ENCODE data around the gene TOX2.

- TF ChIP-seq RNF2 (IDR thresholded peaks at IDR 0.05; ENCODE audit: borderline replicate concordance, low read depth, low read length, missing control alignments, poor library complexity, severe bottlenecking) (no peak), SIN3A (conservative IDR thresholded peaks at IDR 0.05 in 1 of 2, IDR thresholded peaks at IDR 0.05 in 1 of 2; ENCODE audit: low read depth in 1 of 2, low read length in 2 of 2) (no peak), BCL11A (IDR thresholded peaks at IDR 0.05; ENCODE audit: low read depth in 2 of 2, low read length in 2 of 2) (no peak), SP1 (IDR thresholded peaks at IDR 0.05; ENCODE audit: low read depth, low read length) (no peak), HDAC6 (IDR thresholded peaks at IDR 0.05; ENCODE audit: low read depth, low read length) (no peak), POLR2A (IDR thresholded peaks at IDR 0.05; ENCODE audit: control extremely low read depth in 1 of 2, low read depth in 2 of 2, low read length in 2 of 2) (no peak), KDM1A (IDR thresholded peaks at IDR 0.05; ENCODE audit: borderline replicate concordance, low read length) (no peak), RAD21 (IDR thresholded peaks at IDR 0.05 in 1 of 2, conservative IDR thresholded peaks at IDR 0.05 in 1 of 2; ENCODE audit: low read depth in 2 of 2, low read length in 2 of 2) (no peak), BRCA1 (IDR thresholded peaks at IDR 0.05; ENCODE audit: low read depth, low read length) (no peak), SUZ12 (IDR thresholded peaks at IDR 0.05; ENCODE audit: low read length) (no peak)
- TF ChIP-seq, protein P1, sequence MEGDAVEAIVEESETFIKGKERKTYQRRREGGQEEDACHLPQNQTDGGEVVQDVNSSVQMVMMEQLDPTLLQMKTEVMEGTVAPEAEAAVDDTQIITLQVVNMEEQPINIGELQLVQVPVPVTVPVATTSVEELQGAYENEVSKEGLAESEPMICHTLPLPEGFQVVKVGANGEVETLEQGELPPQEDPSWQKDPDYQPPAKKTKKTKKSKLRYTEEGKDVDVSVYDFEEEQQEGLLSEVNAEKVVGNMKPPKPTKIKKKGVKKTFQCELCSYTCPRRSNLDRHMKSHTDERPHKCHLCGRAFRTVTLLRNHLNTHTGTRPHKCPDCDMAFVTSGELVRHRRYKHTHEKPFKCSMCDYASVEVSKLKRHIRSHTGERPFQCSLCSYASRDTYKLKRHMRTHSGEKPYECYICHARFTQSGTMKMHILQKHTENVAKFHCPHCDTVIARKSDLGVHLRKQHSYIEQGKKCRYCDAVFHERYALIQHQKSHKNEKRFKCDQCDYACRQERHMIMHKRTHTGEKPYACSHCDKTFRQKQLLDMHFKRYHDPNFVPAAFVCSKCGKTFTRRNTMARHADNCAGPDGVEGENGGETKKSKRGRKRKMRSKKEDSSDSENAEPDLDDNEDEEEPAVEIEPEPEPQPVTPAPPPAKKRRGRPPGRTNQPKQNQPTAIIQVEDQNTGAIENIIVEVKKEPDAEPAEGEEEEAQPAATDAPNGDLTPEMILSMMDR (IDR thresholded peaks at IDR 0.05; ENCODE audit: control extremely low read depth in 1 of 3, insufficient read depth in 1 of 3, low read depth in 1 of 3, low read length in 3 of 3) = no peak
Measured at GRCh38 chr20:43917380-43917779, 2.7 kb downstream of the TOX2 start.

Data from H1 (cell line).